ENCODE data around the gene PDE11A. TPM values are rescaled to one million over a fixed set of nuclear protein-coding genes. Genes with fewer than 3 reads are reported as not detected.

PDE11A gene
- total and polyA plus RNA-seq, 3 donors from 2014 or later, result 2.2 to 7.8 (median 3.3) TPM

GRCh38 chr2:177618255-177619253 lies 454.0 kb downstream of the PDE11A start:
- peak; percentile 97 for DNase-seq
- whole genome bisulfite sequencing, 2 donors, result 1 to 4% methylated on average over 23 to 76 of the region's 76 CpGs
- no peak for TF ChIP-seq CTCF (IDR thresholded peaks at IDR 0.05)
- no peak for TF ChIP-seq POLR2A (IDR thresholded peaks at IDR 0.05)
- intact Hi-C loops (cut with DNase I; ENCODE audit: low total_unique reads), result no loop called here
- H3K27ac ChIP-seq, result peak overlapping the region; percentile 96 to 99
- H3K27me3 ChIP-seq, result no peaks in the 10 kb centered on the region
- H3K9me3 ChIP-seq, result no peaks in the 10 kb centered on the region
- H3K4me1 ChIP-seq, result peaks cover 3% of the 10 kb centered on the region
- no peaks in the 10 kb centered on the region for H3K36me3 ChIP-seq (ENCODE audit: low read depth, missing control alignments)
- H3K4me3 ChIP-seq, result peak overlapping the region; percentile 76 to 95

GRCh38 chr2:177617849-177618248 lies 454.7 kb downstream of the PDE11A start:
- Histone ChIP-seq H3K27ac (peak overlapping the region; percentile 96 to 99), H3K9me3 (no peaks in the 10 kb centered on the region), H3K27me3 (no peaks in the 10 kb centered on the region), H3K4me3 (peak overlapping the region; percentile 76 to 95), H3K4me1 (peaks cover 3% of the 10 kb centered on the region), H3K36me3 (ENCODE audit: low read depth, missing control alignments) (no peaks in the 10 kb centered on the region)
- WGBS, 2 donors, result 45 to 72% methylated on average over 5 to 8 of the region's 9 CpGs
- intact Hi-C loops (cut with DNase I; ENCODE audit: low total_unique reads), result no loop called here
- TF ChIP-seq POLR2A (IDR thresholded peaks at IDR 0.05), result no peak
- no peak for TF ChIP-seq CTCF (IDR thresholded peaks at IDR 0.05)
- DNase-seq, result no peak

GRCh38 chr2:177616731-177617130 lies 455.8 kb downstream of the PDE11A start:
- H3K36me3 ChIP-seq (ENCODE audit: low read depth, missing control alignments), result no peaks in the 10 kb centered on the region
- H3K4me3 ChIP-seq, result no peak overlapping the region
- no peak for DNase-seq
- H3K27ac ChIP-seq, result no peak overlapping the region
- no peaks in the 10 kb centered on the region for H3K9me3 ChIP-seq
- H3K4me1 ChIP-seq, result peaks cover 3% of the 10 kb centered on the region
- TF ChIP-seq CTCF (IDR thresholded peaks at IDR 0.05) (no peak), POLR2A (IDR thresholded peaks at IDR 0.05) (no peak)
- WGBS, 2 donors, result 50 to 74% methylated on average over 3 of the region's 3 CpGs
- no peaks in the 10 kb centered on the region for H3K27me3 ChIP-seq
- intact Hi-C loops (cut with DNase I; ENCODE audit: low total_unique reads), result no loop called here

- H3K27ac ChIP-seq, result no peak overlapping the region
- H3K4me1 ChIP-seq, result peaks cover 3% of the 10 kb centered on the region
- no peak for DNase-seq
- intact Hi-C loops (cut with DNase I; ENCODE audit: low total_unique reads), result no loop called here
- no peaks in the 10 kb centered on the region for H3K36me3 ChIP-seq (ENCODE audit: low read depth, missing control alignments)
- no peaks in the 10 kb centered on the region for H3K27me3 ChIP-seq
- H3K4me3 ChIP-seq, result no peak overlapping the region
- 87 to 89% methylated on average over 4 of the region's 4 CpGs for WGBS, 2 donors
- no peaks in the 10 kb centered on the region for H3K9me3 ChIP-seq
- TF ChIP-seq POLR2A (IDR thresholded peaks at IDR 0.05) (no peak), CTCF (IDR thresholded peaks at IDR 0.05) (no peak)
Measured at GRCh38 chr2:177616066-177616465, 456.5 kb downstream of the PDE11A start.
